HCEC 1CT (cell line): Measurements from ENCODE around the gene ILF3.
"Not testable (repeated sequence)": the region's sequence is repeated elsewhere in the genome, so short reads cannot be mapped to it uniquely, and the experiment has no call there.

ENCODE experiments used
- DNase-seq: peaks from one replicate; pipeline ENCODE4 v3.0.0-alpha.2; 2017

The ILF3 gene

DNA sequence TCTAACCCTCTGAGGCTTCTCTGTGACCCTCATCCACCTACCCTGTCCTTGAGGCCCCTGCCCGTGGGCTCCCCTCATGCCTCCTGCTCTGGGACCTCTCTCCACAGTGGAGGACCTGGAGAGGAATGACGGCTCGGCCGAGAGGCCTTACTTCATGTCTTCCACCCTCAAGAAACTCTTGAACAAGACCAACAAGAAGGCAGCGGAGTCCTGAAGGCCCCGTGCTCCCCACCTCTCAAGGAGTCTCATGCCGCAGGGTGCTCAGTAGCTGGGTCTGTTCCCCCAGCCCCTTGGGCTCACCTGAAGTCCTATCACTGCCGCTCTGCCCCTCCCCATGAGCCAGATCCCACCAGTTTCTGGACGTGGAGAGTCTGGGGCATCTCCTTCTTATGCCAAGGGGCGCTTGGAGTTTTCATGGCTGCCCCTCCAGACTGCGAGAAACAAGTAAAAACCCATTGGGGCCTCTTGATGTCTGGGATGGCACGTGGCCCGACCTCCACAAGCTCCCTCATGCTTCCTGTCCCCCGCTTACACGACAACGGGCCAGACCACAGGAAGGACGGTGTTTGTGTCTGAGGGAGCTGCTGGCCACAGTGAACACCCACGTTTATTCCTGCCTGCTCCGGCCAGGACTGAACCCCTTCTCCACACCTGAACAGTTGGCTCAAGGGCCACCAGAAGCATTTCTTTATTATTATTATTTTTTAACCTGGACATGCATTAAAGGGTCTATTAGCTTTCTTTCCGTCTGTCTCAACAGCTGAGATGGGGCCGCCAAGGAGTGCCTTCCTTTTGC, 10.8 kb upstream of the ILF3 start:
- no peak for DNase-seq

GRCh38 chr19:10643968-10644259, 10.2 kb upstream of the ILF3 start:
- no peak for DNase-seq

- DNase-seq = peak; percentile 73
Measured at GRCh38 chr19:10644260-10645007, 9.7 kb upstream of the ILF3 start.

- no peak for DNase-seq
Measured at GRCh38 chr19:10646456-10647159, 7.5 kb upstream of the ILF3 start.

GRCh38 chr19:10648360-10648759, 5.8 kb upstream of the ILF3 start:
- DNase-seq = no peak

DNA sequence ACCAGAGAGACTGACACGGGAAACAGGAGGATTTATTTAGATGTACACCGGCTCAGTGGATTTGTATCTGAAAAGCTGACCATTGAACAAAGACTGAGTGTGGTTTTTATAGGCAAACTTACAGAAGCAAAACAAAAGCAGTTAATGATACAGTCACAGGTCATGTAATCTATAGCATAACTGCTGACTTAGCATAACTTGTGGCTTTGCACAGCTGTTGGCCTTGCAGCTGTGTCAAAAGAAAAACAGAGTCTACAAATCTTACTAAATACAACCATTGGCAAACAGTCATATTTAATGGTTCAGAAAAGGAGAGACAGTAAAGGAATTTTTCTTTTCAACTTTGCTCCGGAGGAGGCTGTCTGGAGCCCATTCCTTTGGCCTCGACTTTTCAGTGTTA, 2.3 kb upstream of the ILF3 start:
- DNase-seq = no peak

- DNase-seq = no peak
Measured at GRCh38 chr19:10653482-10653731, 739 bp upstream of the ILF3 start.

GRCh38 chr19:10654610-10655456, 687 bp downstream of the ILF3 start:
- DNase-seq = peak; percentile 30

GRCh38 chr19:10655457-10656312, 1.5 kb downstream of the ILF3 start:
- peak; percentile 23 for DNase-seq

DNA sequence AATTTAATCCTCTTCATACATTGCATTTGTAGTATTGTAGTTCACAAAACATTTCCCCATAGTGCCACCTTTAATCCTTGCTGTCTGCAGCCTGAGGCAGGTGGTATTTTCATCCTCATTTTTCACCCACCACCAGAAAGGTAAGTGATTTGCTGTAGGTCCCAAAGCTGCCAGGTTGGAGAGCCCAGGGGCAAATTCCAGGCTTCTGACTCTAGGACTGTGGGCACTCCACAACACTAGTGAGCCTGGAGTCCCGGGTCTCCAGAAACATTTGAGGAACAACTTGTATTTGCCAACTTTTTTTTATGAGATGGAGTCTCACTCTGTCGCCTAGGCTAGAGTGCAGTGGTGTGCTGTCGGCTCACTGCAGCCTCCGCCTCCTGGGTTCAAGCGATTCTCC, 6.2 kb downstream of the ILF3 start:
- DNase-seq = no peak

GRCh38 chr19:10661946-10662345, 7.8 kb downstream of the ILF3 start:
- DNase-seq = no peak

GRCh38 chr19:10662384-10663251, 8.5 kb downstream of the ILF3 start:
- no peak for DNase-seq

DNA sequence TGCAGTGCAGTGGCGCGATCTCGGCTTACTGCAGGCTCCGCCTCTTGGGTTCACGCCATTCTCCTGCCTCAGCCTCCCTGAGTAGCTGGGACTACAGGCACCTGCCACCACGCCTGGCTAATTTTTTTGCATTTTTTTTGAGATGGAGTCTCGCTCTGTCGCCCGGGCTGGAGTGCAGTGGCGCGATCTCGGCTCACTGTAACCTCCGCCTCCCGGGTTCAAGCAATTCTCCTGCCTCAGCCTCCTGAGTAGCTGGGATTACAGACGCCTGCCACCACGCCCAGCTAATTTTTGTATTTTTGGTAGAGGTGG, 9.1 kb downstream of the ILF3 start:
- not testable (repeated sequence) for DNase-seq

GRCh38 chr19:10667867-10668266, 13.7 kb downstream of the ILF3 start:
- DNase-seq = no peak

DNA sequence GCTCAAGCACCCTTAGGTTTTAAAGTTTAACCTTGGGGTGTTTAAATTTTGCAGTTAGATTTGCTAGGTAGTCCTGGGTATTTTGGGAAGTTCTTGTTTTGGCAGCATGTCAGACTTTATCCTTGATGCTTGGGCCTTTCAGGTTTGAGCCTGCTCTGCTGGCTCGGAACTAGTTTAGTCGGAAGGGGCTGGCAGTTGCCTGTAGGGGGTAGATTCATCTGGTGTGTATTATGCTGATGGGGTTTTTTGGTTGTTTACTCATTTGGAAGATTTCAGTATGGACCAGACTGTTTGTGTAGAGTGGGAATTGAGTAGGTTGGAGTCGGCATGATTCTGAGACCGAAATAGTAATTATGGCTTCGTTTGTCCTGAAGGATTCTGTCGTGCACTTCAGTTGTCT, 15.1 kb downstream of the ILF3 start:
- no peak for DNase-seq

DNA sequence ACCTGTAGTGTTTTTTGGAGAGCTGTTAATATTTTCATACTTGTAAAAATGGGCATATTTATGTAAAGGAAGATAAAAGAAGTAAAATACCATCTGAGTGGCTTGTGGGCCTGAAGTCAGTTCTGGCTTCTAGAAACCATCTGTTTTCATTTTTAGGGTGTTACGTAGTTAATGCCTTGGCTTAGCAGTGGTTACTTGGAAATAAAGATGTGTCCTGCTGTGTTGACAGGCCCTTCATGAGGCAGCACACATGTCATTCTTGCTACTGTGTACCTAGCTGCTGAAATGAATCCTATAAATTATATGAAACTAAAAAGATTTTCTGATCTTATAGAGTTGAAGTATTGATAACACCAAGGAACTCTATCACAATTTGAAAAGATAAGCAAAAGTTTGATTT, 16.0 kb downstream of the ILF3 start:
- peak; percentile 15 for DNase-seq

- DNase-seq = no peak
Measured at GRCh38 chr19:10670876-10671804, 17.0 kb downstream of the ILF3 start.

DNA sequence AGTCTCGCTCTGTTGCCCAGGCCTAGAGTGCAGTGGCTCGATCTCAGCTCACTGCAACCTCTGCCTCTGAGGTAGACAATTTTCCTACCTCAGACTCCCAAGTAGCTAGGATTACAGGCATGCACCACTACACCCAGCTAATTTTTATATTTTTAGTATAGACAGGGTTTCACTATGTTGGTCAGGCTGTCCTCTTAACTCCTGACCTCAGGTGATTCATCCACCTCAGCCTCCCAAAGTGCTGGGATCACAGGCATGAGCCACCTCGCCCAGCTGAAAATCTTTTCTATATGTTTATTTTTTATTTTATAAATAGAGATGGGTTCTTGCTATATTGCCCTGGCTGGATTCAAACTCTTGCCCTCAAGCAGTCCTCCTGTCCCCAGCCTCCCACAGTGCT, 17.8 kb downstream of the ILF3 start:
- DNase-seq = not testable (repeated sequence)

DNA sequence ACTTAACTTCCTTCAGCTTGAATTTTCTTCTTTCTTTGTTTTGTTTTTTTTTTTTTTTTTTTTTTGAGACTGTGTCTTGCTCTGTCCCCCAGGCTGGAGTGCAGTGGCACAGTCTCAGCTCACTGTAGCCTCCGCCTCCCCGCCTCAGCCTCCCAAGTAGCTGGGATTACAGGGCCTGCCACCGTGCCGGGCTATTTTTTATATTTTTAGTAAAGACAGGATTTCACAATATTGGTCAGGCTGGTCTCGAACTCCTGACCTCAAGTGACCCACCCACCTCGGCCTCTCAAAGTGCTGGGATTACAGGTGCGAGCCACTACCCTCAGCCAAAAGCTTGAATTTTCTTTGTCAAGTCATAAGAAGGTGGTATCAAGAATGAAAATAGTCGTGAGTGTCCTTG, 21.1 kb downstream of the ILF3 start:
- DNase-seq = not testable (repeated sequence)

DNA sequence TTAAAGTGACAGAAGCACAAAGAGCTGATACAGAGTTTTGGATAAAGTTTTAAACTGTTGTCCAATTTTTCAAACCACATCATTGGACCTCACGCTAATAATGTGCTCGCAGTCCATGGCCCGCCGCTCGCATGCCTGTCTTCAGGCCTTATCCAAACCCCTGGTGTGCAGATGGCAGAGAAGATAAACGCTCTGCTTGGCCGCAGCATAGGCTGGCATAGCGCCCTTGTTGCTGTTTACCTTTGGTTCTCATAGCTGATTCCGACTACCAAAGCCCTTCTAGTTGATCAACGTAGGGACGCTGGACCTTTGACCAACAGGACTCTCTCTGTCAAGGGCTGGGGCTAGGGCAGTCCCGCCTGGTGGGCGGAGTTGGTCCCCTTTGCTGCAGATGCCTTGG, 23.6 kb downstream of the ILF3 start:
- DNase-seq = no peak
